CD4-positive, alpha-beta T cell treated with Interleukin-4 for 4 hours (primary cell): ENCODE results near the gene DLGAP1.
"Not testable (repeated sequence)": the region's sequence is repeated elsewhere in the genome, so short reads cannot be mapped to it uniquely, and the experiment has no call there.

Source experiments
- DNase-seq: peaks from one replicate; pipeline ENCODE4 v3.0.0-alpha.2; 2020

Gene DLGAP1

GRCh38 chr18:3645384-3646156 lies 809.5 kb downstream of the DLGAP1 start:
- DNase-seq = no peak

- DNase-seq = no peak
These were observed 820.7 kb downstream of the DLGAP1 start for GRCh38 chr18:3634250-3634939.

- no peak for DNase-seq
These were observed 823.2 kb downstream of the DLGAP1 start for GRCh38 chr18:3631887-3632286.

- DNase-seq = no peak
These were observed 828.1 kb downstream of the DLGAP1 start for GRCh38 chr18:3626929-3627458.

- no peak for DNase-seq
These were observed 829.4 kb downstream of the DLGAP1 start for GRCh38 chr18:3625742-3626091.

- peak; percentile 77 for DNase-seq
These were observed 830.0 kb downstream of the DLGAP1 start for GRCh38 chr18:3624935-3625741.

- no peak for DNase-seq
These were observed 830.6 kb downstream of the DLGAP1 start for GRCh38 chr18:3624546-3624934.

- no peak for DNase-seq
These were observed 831.1 kb downstream of the DLGAP1 start for GRCh38 chr18:3623769-3624545.

- DNase-seq = no peak
These were observed 834.7 kb downstream of the DLGAP1 start for GRCh38 chr18:3620146-3621119.

GRCh38 chr18:3619746-3620145 lies 835.4 kb downstream of the DLGAP1 start:
- no peak for DNase-seq

- no peak for DNase-seq
These were observed 835.9 kb downstream of the DLGAP1 start for GRCh38 chr18:3619222-3619621.

GRCh38 chr18:3616744-3617143 lies 838.4 kb downstream of the DLGAP1 start:
- DNase-seq = no peak

GRCh38 chr18:3616142-3616541 lies 839.0 kb downstream of the DLGAP1 start:
- DNase-seq = no peak

- no peak for DNase-seq
These were observed 839.6 kb downstream of the DLGAP1 start for GRCh38 chr18:3615374-3615985.

- no peak for DNase-seq
These were observed 842.8 kb downstream of the DLGAP1 start for GRCh38 chr18:3612315-3612714.

- DNase-seq = no peak
These were observed 843.6 kb downstream of the DLGAP1 start for GRCh38 chr18:3611313-3612090.

- DNase-seq = no peak
These were observed 844.3 kb downstream of the DLGAP1 start for GRCh38 chr18:3610813-3611212.

GRCh38 chr18:3610188-3610708 lies 844.9 kb downstream of the DLGAP1 start:
- no peak for DNase-seq

- no peak for DNase-seq
These were observed 846.6 kb downstream of the DLGAP1 start for GRCh38 chr18:3608488-3608887.

GRCh38 chr18:3608099-3608453 lies 847.0 kb downstream of the DLGAP1 start:
- not testable (repeated sequence) for DNase-seq
